GM18873 (cell line): ENCODE results near the gene HOXD8.

ENCODE experiments used
- ATAC-seq: cut with Tn5 transposase; IDR thresholded peaks from one replicate; pipeline ENCODE4 v1.9.1; 2021; ENCODE audit warnings: mild to moderate bottlenecking, moderate library complexity, moderate number of reproducible peaks; ENCODE audit not compliant: unreplicated experiment, low FRiP score

The HOXD8 gene

DNA sequence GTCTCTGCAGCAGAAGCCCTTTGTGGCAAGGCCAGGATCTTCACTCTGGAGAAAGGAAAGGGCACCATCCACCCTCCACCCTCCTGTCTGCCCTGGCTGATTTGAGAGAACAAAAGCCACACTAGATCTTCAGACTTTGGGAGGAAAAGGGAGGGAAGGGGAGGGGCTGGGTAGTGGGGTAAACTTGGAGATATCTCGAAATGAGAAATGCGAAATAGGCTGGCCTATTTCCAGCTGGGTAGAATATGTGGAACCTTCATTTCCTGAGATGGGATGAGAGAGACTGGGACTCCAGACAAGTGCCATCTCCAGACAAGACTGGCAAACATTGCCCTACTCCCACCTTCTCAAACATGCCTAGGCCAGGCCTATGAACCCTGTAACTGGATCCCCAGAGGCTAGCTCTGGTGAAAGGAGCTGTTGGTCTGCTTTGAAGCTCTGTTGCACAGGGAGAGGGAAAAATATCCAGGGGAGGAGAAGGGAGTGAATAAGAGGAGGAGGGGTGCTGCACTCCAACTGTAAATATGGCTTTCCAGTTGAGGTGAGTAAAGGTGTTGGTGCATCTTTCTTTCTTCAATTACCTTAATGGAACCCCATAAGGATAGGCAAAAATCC lies 28.2 kb upstream of the HOXD8 start:
- ATAC-seq = no peak

DNA sequence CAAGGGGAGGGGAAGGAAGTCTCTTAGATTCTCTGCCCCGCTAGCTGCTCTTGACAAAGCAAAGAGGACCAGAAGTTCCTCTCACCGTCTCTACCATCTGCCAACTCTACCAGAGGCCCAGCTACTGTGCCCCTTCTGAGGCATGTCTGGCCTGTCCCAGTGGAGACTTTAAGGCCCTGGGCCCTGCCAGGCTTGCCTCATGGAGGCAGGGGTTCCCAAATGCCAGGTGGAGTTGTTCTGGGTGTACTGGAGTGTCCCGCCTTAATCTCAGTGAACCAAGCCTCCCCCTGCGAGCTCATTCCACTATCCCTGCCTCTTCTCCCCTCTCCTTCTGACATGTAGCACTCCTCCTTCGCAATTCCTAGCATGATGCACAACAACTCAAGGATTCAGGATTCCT lies 27.7 kb upstream of the HOXD8 start:
- no peak for ATAC-seq

DNA sequence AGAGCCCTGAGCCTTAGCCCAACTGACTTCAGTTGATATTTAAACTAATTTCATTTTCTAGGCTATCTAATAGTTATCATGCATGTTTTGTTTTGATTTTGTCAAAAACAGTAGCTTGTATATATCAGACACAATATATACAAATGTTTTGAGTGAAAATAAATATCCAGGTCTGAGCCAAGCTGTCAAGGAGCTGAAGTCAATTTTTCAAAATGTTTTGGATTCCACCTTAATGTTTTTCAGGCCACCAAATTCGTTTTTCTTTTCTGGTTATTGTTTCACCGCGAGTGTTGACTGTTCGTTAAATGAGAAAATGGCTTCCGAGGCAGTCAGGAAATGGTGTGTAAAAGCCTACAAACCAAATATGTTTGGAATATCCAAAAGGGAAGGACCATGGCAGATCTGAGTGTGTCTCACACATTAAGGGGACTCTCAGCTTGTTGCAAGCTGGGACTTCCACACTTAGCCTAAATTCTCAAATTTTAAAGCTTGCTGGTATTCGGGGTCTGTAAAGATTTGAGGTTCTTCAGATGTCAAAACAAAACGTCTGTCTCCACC lies 27.1 kb upstream of the HOXD8 start:
- ATAC-seq = no peak

DNA sequence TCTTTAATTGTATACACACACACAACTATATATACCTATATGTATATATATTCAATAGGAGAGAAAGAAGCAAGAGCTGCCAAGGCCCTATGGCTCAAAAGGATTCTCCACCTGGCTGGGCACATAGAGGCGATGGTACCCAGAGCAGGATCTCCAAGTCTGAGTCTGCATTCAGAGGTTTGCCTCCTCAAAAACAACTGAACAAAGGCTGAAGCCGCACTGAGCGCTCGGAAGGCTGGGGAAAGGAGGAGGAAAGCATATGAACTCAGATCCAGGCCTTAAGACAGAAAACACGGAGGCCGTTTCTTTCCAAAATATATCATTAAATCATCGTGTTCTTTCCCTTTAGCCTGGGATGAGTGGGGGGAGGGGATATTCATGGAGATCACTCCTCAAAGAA lies 26.3 kb upstream of the HOXD8 start:
- no peak for ATAC-seq

DNA sequence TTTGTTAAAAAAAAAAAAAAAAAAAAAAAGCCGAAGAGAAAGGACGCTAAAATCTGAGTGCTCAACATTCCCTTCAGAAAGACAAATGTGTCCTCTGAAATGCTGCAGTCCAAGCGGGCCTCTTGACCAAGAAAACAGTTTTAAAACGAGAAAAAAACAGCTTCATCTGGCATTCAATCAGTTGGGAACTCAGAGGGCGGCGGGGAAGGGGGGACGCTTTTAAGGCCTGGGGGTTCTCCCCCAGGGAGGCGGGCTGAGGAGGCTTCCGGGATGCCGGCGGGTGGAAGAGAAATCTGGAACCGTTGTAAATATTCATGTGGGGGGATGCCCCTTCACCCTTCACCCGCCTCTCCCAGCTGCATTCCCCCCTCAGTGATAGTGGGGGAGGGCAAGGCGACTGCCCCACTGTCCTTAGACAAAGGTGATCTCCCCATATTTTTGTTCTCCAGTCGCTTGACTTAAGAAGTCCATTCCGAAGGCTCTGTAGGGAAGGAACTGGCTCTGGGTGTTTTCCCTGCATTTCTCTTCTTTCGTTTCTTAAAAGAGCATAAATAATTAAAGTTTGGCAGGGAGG lies 25.7 kb upstream of the HOXD8 start:
- ATAC-seq = no peak

DNA sequence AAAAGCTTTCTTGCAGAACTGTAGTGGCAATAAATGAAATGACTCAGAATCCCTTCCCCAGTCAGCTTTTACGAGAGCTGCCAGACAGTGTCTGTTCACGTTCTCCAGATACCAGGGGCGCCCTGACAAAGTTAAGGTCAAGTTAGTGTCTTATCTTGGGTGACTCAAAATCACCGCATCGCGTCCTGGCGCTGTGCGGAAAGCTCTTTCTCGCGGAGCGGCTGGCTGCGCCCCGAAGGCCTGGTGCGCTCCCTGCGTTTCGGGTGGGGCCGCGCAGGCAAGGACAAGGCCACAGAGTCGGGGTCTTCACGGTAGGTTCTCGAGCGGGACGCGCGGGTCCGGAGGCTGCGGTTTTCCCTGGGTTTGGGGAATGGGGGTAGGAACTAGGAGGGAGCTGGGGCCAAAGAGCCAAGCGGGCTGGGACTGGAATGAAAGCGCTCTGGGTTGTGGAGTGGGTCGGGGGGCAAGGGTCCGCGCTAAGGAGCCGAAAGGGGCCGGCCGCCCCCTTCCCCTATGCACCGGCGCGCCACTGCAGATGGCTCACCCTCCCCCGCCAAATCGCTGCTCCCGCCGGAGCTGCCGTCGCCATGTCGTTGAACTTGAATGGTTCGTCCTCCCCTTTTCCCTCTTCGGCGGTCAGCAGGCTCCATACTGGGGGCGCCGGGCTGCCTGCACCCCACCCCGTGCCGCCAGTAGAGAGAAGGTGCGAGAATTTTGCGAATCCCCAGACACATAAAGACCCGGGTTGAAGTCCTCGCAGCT lies 25.0 kb upstream of the HOXD8 start:
- ATAC-seq = no peak

DNA sequence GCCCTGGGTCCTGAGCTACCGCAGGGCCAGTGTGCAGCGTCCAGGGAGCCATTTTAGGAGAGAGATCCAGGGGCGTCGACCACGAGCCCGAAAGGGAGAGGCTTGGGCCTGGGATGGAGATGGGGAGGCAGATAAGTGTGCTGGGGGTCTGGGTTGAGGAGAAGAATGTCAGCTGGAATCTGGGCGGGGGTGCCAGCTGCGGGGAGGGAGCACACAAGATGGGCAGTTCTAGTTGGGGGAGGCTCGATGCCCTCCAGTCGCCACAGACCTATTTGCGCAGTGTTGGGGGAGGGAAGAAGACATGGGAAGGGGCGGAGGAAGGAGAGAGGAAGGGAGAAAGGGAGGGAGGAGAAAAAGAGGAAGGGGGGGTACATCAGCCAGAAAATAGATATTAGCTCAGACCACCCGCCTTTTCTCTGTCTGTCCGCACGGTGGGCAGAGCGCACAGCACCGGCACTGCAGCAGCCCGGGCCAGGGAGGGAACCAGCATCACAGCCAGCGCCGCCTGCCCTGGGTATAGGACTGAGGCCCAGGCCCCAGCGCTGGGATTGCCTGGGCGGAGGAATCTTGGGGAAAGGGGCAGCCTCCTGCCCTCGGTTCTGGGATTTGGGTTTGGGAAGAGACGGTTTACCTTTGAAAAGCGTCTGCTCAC lies 24.3 kb upstream of the HOXD8 start:
- no peak for ATAC-seq

DNA sequence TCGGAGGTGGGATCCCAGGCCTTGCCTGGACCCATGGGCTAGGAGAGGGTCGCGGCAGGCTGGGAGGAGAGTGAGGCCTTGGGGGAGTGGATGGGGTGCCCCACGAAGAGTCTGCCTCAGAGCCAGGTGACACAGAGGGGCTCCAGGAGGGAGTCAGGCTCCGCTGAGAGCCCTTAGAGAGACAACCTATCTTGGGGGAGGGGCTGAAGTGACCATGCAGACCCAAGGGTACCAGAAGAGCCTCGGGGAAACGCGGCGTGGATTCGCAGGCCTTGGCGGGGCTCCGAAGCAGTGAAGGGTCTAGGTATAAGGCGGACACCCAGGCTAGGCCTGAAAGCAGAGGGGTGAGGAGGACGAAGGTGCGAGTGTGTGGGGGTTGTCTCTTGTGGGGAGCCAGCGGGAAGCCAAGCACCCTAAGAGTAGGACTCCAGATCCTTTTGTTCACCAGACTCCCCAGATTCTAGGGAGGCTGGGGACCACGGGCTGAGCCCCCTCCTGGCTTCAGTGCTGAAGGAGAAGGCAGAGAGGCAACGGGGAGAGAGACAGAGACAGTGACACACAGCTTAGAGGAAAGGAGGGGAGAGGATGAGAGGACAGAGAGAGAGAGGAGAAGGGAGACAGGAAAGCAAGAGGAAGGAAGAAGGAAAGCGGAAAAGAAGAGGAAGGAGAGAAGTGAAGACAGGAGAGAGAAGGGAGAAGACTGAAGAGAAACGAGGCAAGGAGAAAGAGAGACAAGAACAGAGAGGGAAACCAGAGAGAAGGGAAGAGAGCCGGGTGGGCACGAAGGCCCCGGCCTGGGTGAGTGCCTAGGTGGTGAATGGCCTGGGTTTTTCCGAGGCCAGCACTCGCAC lies 23.6 kb upstream of the HOXD8 start:
- no peak for ATAC-seq

DNA sequence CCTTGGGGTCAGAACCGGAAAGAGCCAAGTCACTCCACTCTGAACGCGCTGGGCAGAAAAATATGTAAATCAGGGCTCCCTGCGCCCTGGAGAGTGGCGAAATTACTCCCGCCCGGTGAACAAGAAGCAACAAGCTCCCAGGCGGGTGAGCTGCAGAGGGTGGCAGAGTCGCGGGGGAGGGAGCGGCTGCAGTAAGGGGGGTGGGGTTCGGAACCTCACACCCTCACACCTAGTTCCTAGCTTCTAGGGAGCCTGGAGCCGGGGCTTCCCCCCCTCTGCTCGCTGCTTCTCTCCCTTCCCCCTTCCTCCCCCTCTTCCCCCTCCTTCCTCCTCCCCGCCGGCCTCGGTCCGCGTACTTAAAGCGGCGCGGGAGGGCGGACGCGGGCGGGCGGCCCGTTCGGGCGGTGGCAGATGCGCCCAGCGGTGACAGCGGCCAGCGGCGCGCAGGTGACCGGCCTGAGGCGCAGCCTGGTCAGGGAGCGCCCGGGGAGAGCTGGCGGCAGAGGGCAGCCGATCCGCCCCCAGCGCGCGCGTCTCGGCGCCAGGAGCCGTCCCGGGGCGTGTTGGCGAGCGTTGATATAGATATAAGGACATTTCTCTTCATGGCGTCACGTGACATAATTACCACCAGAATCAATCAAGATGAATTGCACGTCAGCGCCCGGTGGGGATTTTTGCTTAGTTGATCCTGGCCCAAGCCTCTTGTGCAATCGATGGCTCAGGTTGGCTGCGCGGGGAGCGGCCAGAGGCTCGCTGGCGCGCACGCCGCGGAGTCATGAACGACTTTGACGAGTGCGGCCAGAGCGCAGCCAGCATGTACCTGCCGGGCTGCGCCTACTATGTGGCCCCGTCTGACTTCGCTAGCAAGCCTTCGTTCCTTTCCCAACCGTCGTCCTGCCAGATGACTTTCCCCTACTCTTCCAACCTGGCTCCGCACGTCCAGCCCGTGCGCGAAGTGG lies 22.6 kb upstream of the HOXD8 start, which contains the start of gene HOXD11:
Gene HOXD11, plus strand, starts transcription at position 700 of the 959 bp plus-strand sequence. Its CDS starts 76 bp downstream, at position 776.
- no peak for ATAC-seq

DNA sequence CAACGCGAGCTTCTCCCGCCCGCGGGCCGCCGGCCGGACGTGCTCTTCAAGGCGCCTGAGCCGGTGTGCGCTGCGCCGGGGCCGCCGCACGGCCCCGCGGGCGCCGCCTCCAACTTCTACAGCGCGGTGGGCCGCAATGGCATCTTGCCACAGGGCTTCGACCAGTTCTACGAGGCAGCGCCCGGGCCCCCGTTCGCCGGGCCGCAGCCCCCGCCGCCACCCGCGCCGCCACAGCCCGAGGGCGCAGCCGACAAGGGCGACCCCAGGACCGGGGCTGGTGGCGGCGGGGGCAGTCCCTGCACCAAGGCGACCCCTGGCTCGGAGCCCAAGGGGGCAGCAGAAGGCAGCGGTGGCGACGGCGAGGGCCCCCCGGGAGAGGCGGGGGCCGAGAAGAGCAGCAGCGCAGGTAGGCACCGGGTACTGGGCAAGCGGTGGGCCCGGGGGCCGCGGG lies 21.7 kb upstream of the HOXD8 start:
- ATAC-seq = no peak

DNA sequence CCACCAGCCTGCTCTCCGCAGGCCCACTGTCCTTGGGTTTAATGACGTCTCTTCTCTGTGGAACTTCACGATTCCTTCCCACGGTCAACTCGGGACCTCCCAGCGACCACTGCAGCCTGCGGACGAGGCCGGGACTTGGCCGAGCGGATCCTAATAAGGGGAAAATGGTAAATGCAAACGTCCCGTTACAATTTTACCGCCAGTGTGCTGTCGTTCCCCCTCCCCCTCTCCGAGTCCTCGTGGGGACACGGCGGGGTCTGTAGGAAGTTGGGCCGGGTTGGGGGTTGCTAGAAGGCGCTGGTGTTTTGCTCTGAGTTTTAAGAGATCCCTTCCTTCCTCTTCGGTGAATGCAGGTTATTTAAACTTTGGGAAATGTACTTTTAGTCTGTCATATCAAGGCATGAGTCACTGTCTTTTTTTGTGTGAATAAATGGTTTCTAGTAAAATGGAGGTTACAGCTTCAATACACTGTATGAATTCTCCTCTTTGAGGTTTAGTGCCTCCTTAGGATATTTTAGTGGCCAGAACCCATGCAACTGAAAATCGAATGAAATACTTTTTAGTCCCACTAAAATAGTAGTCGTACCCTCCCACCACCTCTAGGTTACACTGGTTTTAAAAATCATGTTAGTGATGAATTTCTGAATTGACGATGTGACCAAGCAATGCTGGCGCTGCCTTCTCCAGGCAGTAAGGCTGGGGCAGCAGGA lies 20.2 kb upstream of the HOXD8 start:
- ATAC-seq = no peak

DNA sequence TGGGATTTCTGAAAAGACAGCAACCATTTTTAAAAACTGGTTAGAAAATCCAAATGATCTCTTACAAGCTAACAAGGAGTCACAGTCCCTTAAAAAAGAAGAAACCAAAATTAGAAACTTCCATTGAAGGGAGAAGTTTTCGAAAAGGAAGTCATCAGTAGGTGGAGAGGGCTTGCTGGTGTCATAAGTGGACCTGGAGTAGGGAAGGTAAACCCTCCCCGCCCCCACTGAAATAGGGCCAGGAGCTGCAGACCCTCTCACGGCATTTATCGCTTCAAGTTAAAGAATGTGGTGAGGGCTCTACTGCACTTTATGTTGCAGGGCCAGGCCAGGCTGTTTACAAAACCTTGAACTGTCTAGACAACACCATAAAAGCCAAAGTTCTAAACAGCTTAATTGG lies 19.6 kb upstream of the HOXD8 start:
- no peak for ATAC-seq

DNA sequence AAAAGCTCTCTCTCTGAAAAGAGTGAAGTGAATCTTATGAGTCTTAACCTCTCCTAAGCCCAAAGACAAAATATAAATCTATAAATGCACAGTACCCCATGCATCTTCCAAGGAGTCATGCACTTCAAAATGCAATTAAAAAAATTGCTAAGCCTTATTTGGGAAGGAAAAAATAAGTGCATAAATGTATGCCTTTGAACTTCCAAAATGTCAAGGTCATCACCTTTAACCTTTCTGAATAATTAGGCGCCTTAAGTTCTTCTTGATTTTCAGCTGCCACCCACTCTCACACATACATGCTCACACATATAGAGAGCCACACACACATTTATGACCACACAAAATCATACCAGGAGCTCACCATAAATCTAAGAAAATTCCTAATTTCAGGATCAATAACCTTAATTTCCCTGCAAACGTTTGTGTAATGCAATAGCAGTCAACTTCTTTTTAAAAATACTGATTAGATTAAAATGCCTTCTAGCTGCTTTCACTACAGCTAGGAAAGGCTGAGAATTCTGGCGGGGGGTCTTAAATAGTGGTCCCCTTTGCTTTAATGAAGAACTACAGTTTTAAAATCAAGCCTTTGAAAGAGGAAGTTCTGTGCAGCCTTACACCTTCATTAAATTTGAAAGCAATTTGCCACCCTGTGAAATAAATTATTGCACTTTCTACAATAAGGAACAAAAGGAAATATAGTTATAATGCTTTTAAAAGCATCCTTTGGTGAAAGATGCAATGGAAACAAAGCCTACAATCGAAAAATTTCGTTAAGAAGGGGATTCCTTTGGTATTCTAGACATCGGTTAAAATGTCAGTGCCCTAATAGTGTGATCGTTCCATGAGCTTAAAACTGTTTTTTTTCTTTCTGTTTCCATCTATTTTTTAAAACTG lies 18.8 kb upstream of the HOXD8 start:
- ATAC-seq = no peak

DNA sequence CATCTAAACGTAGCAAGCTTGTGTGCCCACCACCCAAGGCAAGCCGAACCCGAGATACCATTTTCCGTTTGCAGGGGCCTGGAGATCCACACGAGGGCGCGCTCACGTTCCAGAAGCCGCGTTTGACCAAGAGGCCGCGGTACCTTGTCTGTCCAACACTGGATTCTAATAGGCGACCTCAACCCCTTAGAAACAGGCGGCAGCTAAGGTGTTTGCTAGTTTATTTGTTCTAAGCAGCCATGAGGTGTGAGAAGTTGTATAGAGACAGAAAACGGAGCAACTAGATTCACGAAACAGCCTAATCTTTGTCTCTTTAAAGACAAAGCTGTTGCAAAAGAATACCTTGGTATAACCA lies 18.2 kb upstream of the HOXD8 start:
- no peak for ATAC-seq

DNA sequence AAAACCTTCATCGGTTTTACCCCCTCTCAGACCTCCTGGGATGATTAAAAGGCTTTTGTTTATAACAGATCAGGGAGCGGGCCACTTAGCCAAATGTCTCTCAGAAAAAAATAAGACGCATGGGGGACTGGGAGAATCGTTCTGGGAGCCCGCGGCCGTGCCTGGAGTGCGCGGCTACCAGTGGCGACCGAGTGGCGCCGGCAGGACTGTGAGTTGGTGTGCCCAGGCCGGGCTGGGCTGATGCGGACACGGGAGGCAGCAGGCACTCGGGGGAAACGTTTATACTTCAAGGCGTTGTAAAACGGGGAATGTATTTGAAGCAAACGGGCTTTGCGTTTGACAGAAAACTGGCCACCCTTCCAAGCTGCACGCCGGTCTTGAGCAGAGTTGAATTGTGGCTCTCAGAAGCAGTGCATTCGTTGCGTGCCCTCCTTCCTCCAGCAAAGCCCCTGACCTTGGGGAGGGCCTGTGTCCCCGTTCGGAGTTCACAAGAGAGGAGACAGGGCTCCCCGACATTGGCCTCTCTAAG lies 17.6 kb upstream of the HOXD8 start:
- no peak for ATAC-seq

DNA sequence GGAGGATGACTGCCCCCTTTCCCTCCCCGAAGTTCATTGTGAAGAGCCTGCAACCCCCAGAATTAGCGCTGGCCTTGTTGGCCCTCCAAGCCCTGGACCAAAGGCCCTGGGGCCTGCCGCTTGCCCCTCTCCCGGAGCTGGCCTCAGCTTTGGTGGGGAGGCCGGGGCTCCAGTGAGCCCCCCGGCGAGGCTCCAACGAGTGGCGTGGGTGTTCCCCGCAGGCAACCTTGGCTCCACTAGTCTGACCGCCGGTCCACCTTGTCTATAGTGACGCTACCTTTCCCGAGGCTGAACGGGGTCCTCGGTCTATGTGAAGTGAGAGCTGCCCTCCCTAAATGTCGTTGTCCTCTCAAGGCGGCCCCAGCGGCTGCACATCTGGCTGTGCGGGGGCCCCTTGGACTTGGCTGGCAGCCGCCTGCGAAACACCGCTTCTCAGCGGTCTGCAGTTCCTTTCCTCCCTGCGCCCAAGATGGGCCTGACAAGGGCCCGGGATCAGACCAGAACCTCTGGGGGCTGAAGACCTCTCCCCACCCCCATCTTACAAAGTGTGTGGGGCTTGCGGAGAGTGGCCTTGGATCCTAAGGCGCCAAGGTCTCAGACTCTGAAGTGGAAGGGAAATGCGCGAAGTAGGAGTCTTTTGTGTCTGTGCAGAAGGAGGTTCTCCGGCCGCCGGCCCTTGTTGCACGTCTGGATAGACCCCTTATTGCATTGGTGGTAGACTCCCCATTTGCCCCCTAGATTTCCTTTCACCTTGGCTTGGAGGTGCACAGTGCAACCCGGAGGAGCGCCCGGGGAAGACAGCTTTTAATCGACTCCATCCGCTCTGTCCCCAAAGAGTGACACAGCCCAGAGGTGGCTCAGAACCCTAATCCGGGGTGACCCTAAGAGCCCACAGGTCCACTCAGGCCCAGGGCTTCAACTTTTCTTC lies 16.9 kb upstream of the HOXD8 start:
- ATAC-seq = no peak
